HepG2 (cell line): ENCODE results near the gene IGSF21.

Experiments used
- FOXA3 ChIP-seq: IDR thresholded peaks from 2 replicates; pipeline ENCODE4 v1.6.1; 2016; ENCODE audit warnings: missing genetic modification reagents, missing compliant biosample characterization
- MAFK ChIP-seq, 2 experiments: IDR thresholded peaks in 1 of 2; conservative IDR thresholded peaks in 1 of 2; 2 replicates each; pipeline ENCODE4 v1.6.1; 2011; ENCODE audit warnings: improper control_type of control experiment in 2 of 2, low read length in 2 of 2
- MTA3 ChIP-seq: sonication (generic); formaldehyde crosslinking; IDR thresholded peaks from 2 replicates; pipeline ENCODE4 v1.4.0; 2020; ENCODE audit warnings: missing genetic modification reagents
- ZBTB8A ChIP-seq: sonication (generic); formaldehyde crosslinking; IDR thresholded peaks from 2 replicates; pipeline ENCODE4 v1.4.0; 2020; ENCODE audit warnings: mild to moderate bottlenecking, low read depth, missing genetic modification reagents, borderline replicate concordance
- ZNF335 ChIP-seq: sonication (generic); formaldehyde crosslinking; IDR thresholded peaks from 2 replicates; pipeline ENCODE4 v1.4.0; 2020; ENCODE audit warnings: missing genetic modification reagents
- ZNF468 ChIP-seq: sonication (generic); formaldehyde crosslinking; IDR thresholded peaks from 2 replicates; pipeline ENCODE4 v1.8.0; 2022; ENCODE audit warnings: mild to moderate bottlenecking, moderate library complexity, missing genetic modification reagents
- TF ChIP-seq, protein P1 (sequence below): IDR thresholded peaks from 2 replicates; pipeline ENCODE4 v1.6.1; 2016; ENCODE audit warnings: low read depth
- TF ChIP-seq, protein P2 (sequence below): sonication (generic); formaldehyde crosslinking; IDR thresholded peaks from 2 replicates; pipeline ENCODE4 v1.8.0; 2022; ENCODE audit warnings: missing genetic modification reagents, low read depth, mild to moderate bottlenecking, borderline replicate concordance
- TF ChIP-seq, protein P3 (sequence below): sonication (generic); formaldehyde crosslinking; IDR thresholded peaks from 2 replicates; pipeline ENCODE4 v1.5.0; 2020; ENCODE audit warnings: mild to moderate bottlenecking, missing genetic modification reagents, moderate library complexity
- TF ChIP-seq, protein P4 (sequence below): fragments of 450-650 bp; IDR thresholded peaks from 2 replicates; pipeline ENCODE4 v1.6.1; 2017; ENCODE audit warnings: mild to moderate bottlenecking
- TF ChIP-seq, protein P5 (sequence below): fragments of 450-650 bp; IDR thresholded peaks from 2 replicates; pipeline ENCODE4 v1.6.1; 2016

DNA sequence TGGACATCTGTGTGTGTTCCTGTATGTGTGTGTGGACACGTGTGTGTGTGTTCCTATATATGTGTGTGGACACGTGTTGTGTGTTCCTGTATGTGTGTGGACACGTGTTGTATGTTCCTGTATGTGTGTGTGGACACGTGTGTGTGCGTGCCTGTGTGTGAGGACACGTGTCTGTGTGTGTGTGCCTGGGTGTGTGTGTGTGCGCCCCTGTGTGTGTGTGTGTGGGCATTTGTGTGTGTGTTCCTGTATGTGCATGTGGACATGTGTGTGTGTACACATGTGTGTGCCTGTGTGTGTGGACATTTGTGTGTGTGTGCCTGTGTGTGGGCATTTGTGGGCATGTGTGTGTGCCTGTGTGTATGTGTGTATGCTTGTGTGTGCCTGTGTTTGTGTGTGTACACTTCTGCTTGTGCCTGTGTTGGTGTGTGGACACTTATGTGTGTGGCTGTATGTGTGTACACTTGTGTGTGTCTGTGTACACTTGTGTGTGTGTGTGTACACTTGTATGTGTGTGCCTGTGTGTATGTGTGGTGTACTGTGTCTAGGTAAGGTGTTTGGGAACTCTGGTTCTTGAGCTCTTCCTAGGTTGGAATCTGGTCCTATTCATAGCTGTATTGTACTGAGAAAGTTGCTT is 3.7 kb upstream of the IGSF21 start:
- TF ChIP-seq MTA3 (CRISPR knock-in tag) (no peak), ZBTB8A (CRISPR knock-in tag) (no peak), MAFK (conservative IDR thresholded peaks at IDR 0.05 in 1 of 2, IDR thresholded peaks at IDR 0.05 in 1 of 2; ENCODE audit: low read length in 2 of 2) (no peak), ZNF468 (CRISPR knock-in tag) (no peak), FOXA3 (CRISPR knock-in tag) (no peak), ZNF335 (no peak)
- TF ChIP-seq, protein P1, sequence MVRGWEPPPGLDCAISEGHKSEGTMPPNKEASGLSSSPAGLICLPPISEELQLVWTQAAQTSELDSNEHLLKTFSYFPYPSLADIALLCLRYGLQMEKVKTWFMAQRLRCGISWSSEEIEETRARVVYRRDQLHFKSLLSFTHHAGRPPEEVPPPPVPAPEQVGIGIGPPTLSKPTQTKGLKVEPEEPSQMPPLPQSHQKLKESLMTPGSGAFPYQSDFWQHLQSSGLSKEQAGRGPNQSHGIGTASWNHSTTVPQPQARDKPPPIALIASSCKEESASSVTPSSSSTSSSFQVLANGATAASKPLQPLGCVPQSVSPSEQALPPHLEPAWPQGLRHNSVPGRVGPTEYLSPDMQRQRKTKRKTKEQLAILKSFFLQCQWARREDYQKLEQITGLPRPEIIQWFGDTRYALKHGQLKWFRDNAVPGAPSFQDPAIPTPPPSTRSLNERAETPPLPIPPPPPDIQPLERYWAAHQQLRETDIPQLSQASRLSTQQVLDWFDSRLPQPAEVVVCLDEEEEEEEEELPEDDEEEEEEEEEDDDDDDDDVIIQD (CRISPR knock-in tag): no peak
- TF ChIP-seq, protein P2, sequence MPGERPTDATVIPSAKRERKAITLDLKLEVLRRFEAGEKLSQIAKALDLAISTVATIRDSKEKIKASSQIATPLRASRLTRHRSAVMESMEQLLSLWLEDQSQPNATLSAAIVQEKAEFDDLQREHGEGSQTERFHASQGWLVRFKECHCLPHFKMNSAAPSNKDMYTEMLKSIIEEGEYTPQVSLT (CRISPR knock-in tag): no peak
- TF ChIP-seq, protein P3, sequence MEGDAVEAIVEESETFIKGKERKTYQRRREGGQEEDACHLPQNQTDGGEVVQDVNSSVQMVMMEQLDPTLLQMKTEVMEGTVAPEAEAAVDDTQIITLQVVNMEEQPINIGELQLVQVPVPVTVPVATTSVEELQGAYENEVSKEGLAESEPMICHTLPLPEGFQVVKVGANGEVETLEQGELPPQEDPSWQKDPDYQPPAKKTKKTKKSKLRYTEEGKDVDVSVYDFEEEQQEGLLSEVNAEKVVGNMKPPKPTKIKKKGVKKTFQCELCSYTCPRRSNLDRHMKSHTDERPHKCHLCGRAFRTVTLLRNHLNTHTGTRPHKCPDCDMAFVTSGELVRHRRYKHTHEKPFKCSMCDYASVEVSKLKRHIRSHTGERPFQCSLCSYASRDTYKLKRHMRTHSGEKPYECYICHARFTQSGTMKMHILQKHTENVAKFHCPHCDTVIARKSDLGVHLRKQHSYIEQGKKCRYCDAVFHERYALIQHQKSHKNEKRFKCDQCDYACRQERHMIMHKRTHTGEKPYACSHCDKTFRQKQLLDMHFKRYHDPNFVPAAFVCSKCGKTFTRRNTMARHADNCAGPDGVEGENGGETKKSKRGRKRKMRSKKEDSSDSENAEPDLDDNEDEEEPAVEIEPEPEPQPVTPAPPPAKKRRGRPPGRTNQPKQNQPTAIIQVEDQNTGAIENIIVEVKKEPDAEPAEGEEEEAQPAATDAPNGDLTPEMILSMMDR (CRISPR knock-in tag): no peak
- TF ChIP-seq, protein P4, sequence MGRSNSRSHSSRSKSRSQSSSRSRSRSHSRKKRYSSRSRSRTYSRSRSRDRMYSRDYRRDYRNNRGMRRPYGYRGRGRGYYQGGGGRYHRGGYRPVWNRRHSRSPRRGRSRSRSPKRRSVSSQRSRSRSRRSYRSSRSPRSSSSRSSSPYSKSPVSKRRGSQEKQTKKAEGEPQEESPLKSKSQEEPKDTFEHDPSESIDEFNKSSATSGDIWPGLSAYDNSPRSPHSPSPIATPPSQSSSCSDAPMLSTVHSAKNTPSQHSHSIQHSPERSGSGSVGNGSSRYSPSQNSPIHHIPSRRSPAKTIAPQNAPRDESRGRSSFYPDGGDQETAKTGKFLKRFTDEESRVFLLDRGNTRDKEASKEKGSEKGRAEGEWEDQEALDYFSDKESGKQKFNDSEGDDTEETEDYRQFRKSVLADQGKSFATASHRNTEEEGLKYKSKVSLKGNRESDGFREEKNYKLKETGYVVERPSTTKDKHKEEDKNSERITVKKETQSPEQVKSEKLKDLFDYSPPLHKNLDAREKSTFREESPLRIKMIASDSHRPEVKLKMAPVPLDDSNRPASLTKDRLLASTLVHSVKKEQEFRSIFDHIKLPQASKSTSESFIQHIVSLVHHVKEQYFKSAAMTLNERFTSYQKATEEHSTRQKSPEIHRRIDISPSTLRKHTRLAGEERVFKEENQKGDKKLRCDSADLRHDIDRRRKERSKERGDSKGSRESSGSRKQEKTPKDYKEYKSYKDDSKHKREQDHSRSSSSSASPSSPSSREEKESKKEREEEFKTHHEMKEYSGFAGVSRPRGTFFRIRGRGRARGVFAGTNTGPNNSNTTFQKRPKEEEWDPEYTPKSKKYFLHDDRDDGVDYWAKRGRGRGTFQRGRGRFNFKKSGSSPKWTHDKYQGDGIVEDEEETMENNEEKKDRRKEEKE: no peak
- TF ChIP-seq, protein P5, sequence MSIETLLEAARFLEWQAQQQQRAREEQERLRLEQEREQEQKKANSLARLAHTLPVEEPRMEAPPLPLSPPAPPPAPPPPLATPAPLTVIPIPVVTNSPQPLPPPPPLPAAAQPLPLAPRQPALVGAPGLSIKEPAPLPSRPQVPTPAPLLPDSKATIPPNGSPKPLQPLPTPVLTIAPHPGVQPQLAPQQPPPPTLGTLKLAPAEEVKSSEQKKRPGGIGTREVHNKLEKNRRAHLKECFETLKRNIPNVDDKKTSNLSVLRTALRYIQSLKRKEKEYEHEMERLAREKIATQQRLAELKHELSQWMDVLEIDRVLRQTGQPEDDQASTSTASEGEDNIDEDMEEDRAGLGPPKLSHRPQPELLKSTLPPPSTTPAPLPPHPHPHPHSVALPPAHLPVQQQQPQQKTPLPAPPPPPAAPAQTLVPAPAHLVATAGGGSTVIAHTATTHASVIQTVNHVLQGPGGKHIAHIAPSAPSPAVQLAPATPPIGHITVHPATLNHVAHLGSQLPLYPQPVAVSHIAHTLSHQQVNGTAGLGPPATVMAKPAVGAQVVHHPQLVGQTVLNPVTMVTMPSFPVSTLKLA: peak; percentile 100
